HTR-8/SVneo (cell line): ENCODE results near the gene MYOZ3.
A peak's percentile ranks its signal among the peaks of the same experiment; 100 is the strongest.

ENCODE experiments used
- DNase-seq: peaks from one replicate; pipeline ENCODE4 v3.0.0; 2011; ENCODE audit warnings: low spot score, mixed read lengths; ENCODE audit not compliant: insufficient read length
- FAIRE-seq: peaks from 2 replicates; lab custom pipeline; 2011; peaks lifted over from hg19 to GRCh38; lab: Jason Lieb, UNC

MYOZ3 gene

DNA sequence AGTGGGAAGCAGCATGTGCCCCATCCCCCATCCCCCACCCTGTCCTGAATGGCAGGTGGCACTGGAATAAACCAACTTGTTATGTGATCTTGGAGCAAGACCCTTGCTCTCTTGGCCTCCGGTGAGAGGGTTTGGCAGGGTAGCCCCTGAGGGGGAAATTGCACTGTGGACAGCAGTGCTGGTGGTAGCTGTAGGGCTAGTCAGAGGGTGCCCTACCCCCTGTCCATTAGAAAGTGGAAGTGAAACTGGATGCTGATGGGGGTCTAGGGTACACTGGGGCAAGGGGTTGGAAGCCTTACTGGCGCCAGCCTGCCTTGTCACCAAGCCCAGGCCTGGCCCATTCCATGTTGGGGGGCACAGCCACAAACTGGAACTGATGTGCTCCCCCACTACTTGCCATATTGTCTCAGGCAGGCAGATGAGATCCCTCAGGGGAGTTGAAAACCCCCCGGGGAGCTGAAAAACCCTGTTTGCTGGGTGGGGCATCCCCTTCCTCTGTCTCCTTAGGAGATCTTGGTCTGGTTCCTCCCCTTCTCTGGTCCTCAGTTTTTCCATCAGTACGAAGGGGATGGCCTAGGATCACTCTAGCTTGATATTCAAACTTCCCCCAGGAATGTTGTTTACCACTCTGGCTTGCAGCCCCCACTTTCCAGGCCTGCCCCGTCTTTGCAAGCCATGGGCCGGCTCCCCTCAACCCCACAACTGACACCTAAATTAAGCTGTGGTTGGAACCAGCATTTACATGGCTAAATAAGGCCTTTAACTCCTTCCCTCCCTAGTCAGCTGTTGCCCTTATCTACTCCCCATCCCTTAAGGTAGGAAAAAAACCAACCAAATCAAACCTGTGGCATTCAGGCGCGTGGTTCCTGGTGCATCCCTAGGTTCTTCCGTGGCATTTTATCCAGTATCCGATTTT, 35.0 kb upstream of the MYOZ3 start:
- peak; percentile 65 for FAIRE-seq

DNA sequence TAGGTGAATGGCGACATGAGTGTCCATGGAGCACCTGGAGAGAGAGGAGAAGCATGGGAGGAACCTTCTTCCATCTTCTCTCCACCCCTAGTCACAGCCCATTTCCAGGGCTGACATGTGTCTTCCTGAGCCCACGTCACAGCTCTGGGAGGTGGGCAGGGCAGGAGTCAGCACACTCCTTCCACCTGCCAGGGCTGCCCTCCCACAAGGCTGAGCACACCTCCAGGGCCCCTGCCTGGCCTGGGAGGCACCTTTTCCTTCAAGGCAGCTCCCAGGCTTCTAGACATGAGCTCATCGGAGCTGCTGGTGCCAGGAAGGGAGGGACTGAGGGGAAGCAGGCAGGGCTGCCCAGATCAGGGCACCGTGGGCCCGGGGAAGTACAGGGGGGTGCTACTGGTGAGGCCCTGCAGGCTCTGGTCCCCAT, 34.2 kb upstream of the MYOZ3 start:
- no peak for FAIRE-seq
- no peak for DNase-seq

More for the DNA sequence above, 35.0 kb upstream of the MYOZ3 start:
- no peak for DNase-seq

GRCh38 chr5:150627731-150628545, 33.1 kb upstream of the MYOZ3 start:
- FAIRE-seq = no peak
- no peak for DNase-seq

GRCh38 chr5:150628936-150629485, 32.0 kb upstream of the MYOZ3 start:
- no peak for DNase-seq
- FAIRE-seq = no peak

DNA sequence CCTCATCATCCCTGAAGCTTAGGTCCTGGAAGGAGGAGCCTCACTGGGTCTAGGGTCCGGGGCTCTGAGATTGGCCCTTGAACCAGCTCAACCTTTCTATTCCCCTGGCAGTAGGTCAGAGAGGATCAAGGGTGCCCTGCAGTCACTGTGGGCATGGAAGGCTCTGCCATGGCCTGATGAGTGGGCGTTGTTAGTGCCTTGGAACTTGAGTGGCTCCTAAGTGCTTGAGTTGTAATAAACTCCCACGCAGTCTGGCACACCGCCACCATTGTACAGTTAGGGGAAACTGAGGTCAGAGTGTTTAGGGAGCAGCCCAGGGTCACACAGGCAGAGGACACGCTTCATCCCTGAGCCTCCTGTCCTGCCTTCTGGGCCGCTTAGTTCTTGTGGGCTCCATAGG, 31.0 kb upstream of the MYOZ3 start:
- no peak for FAIRE-seq
- no peak for DNase-seq

DNA sequence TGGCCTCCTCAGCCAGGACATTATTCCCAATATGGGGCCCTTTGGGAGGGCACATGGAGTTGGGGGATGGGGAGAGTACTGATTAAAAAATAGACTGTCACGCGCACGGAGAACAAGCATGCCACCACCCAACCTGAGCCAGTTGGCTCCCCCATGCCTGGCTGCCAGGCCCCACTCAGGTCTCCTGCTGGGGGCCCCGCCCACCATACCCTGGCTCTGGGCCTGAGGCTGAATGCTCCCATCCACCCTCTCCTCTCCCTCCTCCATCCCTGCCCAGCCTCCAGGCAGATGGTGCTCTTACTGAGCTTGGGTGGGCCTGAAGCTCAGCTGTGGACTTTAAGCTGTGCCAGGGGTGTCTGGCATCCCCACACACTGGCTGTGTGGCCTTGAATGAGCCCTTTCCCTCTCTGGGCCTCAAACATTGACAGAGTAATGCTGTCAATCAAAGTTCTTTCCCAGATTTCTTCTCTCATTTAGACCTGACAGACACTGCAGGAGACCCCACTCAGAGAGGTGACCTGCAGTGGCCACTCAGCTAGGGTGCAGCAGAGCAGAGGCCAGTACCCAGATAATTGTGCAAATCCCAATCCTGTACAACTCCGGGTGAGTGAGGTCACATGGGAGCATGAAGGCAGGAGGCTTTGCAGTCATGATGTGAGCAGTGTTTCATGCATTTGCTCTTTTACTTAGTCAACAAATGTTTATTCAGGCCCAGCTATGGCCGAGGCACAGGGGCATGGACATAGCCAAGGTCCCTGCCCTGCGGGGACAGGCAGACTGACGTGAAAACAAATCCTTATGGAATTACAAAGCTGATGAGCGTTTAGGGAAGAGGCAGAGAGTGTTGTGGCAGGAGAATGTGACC, 30.4 kb upstream of the MYOZ3 start:
- DNase-seq (no peak), FAIRE-seq (no peak)

- FAIRE-seq (no peak), DNase-seq (no peak)
Measured at GRCh38 chr5:150631326-150631701, 29.7 kb upstream of the MYOZ3 start.

- DNase-seq (no peak), FAIRE-seq (peak; percentile 28)
Measured at GRCh38 chr5:150632305-150633160, 28.5 kb upstream of the MYOZ3 start.

DNA sequence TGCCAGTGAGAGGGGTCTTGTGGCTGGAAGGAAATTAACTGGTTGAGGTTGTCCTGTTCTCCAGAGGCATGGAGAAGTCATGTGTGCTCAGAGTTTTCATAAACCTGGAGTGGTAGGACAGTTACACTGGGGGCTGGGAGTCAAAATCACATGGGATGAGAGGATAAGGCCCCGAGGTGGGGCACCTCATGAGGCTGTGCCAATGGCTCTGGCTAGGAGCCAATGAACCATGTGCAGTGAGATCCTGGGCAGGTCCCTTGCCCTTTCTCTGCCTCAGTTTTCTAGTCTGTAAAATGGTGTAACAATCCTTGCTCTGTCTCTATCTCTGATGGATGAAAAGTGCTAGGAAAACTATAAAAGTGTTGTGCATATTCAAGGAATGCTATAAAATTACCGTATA, 27.6 kb upstream of the MYOZ3 start:
- FAIRE-seq = no peak
- DNase-seq = no peak

- FAIRE-seq = peak; percentile 13
- DNase-seq = peak; percentile 57
Measured at GRCh38 chr5:150636391-150637244, 24.4 kb upstream of the MYOZ3 start.

DNA sequence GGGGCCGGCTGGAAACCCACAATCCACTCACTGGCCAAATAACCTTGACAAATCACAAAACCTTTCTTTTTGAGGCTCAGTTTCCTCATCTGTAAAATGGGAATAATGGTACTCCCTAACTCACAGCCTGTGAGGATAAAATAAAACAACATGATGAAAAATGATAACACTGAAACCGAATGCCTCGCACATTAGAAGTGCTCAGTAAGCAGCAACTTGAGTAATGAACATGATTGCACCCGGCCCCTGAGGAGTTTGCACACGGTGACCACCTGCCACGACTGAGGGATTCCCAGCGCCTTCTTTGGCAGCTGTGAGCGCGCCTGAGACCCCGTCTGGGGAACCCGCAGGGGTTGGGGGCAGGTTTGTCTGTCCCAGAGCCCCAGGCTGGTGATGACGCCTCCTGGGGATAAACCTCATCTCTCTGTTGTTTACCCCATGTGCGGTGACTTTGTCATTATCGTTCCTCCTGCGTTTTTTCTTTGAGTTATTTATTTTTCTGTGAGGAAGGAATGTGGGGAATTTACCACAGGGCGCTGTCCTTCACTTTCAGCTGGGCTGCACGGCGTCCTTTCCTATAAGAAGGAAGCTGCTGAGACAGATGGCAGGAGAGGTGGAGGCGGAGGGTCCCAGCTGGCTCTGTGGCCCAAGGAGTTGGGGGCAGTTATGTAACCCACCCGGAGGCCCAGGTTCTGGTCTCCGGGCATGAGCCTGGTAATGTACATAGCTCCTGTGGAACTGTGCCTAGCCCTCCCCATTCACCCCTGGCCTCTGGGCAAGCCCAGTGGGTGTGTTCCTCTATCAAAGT, 23.6 kb upstream of the MYOZ3 start:
- DNase-seq (peak; percentile 90), FAIRE-seq (no peak)

GRCh38 chr5:150638053-150638444, 23.0 kb upstream of the MYOZ3 start:
- no peak for FAIRE-seq
- DNase-seq = no peak

GRCh38 chr5:150638488-150639376, 22.3 kb upstream of the MYOZ3 start:
- no peak for DNase-seq
- no peak for FAIRE-seq

GRCh38 chr5:150639377-150639692, 21.7 kb upstream of the MYOZ3 start:
- DNase-seq = no peak
- no peak for FAIRE-seq

DNA sequence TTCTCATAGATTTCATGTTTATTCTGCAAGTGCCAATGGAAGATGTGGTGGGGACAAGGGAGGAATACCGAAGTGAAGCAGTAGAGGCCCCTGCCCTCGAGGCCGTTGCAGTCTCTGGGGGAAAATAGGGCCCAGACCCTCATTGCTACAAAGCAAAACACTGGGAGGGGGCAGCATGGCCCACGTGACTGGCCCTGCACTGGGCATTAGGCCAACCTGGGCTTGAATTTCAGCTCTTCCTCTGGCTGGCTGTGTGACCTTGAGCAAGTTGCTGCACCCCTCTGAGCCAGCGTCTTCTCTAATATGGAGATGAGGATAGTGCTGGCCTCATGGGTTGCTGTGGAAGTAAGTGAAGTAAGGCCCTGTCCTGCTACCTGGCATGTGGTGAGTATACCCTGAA, 21.3 kb upstream of the MYOZ3 start:
- DNase-seq = no peak
- no peak for FAIRE-seq

- FAIRE-seq = peak; percentile 13
- peak; percentile 56 for DNase-seq
Measured at GRCh38 chr5:150640311-150641005, 20.6 kb upstream of the MYOZ3 start, which contains the start of gene SYNPO. Gene SYNPO, plus strand, starts transcription at chr5:150640660. Its CDS starts 7,616 bp downstream, at chr5:150648276.
